DMS 273 (cell line): ENCODE results near the gene IL10.
A peak's percentile ranks its signal among the peaks of the same experiment; 100 is the strongest.

Experiments
- DNase-seq: peaks from one replicate; lab custom pipeline; 2025; ENCODE audit not compliant: unreplicated experiment; lab: John Stamatoyannopoulos, UW

Gene IL10

GRCh38 chr1:206737729-206738201 is 34.5 kb downstream of the IL10 start:
- DNase-seq = no peak

DNA sequence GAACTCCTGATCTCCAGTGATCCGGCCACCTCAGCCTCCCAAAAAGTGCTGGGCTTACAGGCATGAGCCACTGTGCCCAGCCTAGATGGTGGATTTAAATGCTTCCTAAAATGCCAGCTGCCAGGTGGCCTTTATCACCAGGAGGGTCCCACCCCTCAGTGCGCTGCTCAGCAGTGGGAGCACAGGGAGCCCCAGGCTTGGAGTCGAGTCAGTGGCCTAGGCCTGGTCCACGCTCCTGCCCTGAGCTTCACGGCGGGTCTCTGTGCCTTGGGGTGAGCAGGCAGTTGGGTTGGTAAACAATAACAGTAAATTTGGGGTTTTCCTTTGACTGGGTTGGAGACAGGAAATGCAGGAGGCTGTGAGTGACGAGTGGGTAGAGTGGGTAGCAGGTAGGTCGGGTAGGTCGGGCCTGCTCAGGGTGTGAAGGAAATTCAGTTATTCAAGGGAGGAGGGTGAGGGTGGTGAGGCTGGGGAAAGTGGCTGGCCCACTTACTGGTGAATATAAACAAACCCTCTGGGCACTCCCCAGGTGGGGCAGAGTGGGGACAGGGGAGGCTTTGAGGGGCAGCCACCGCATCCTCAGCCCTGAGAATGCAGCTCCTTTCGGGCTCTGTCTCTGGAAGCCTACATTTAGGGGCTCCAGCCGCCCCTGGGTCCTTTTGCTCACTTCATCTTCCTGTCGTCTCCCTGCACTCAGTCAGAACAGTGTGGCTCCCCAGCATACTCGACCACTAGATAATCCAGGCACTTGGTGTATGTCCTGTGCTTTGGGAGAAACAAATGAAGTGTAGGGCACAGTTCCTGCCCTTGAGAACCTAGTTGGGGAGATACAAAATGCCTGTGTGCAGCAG is 35.2 kb downstream of the IL10 start:
- no peak for DNase-seq

GRCh38 chr1:206735553-206736031 is 36.7 kb downstream of the IL10 start:
- DNase-seq = no peak

GRCh38 chr1:206734499-206735142 is 37.7 kb downstream of the IL10 start:
- peak; percentile 73 for DNase-seq

DNA sequence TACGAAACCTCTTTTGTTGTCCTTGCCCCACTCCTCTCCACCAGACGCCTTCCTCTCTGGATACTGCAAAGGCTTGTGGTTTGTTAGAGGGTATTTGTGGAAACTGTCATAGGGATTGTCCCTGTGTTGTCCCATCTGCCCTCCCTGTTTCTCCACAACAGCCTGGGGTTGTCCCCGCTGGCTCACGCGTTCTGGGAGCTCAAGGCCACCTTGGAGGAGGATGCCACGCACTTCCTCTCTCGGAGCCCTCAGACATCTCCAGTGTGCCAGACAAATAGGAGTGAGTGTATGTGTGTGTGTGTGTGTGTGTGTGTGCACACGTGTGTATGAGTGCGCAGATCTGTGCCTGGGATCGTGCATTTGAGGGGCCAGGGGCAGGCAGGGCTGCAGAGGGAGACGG is 39.3 kb downstream of the IL10 start:
- no peak for DNase-seq

- DNase-seq = no peak
These were observed 39.8 kb downstream of the IL10 start for GRCh38 chr1:206732508-206732907.

GRCh38 chr1:206729507-206729906 is 42.8 kb downstream of the IL10 start:
- no peak for DNase-seq

- no peak for DNase-seq
These were observed 43.2 kb downstream of the IL10 start for GRCh38 chr1:206729050-206729449.

DNA sequence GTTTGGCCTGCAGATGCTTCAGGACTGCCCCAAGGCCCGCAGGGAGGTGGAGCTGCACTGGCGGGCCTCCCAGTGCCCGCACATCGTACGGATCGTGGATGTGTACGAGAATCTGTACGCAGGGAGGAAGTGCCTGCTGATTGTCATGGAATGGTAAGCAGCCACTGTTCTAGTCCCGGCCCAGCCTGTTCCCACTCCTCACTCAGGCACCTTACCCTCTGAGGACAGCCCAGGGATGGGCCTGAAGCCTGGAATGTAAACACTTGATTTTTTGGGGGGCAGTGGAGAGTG is 43.7 kb downstream of the IL10 start:
- no peak for DNase-seq

DNA sequence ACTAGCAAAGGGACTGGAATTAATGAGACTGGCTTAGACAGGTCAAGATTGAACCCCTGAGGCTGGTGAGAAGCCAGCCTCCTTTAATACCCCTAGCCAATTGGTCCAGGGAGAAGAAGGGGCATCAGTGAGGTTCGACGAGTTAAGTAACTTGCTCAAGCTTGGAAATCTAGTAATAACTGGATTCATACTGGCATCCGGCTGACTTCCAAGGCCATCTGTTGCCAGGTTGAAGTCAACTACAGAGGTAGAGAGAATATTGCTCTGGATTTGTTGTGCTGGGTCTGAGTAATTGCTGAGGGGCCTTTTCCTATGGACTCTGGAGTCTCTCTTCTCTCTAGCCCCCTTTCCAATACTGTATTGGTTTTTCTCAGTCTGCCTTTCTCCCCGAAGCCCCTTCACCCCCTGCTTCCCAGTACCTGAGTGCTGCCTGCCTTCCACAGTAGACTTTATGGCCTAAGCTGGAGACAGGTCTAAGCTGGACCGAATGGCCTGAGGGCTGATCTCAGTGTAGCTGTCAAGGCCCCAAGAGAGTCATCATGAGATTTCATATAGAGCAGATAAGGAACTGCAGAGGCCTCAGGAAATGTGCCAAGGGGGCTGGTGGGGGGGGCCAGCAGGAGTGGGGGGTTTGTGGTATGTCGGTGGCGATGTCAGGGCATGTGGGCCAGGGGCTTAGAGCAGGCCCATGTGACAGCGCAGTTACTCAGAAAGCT is 44.2 kb downstream of the IL10 start:
- DNase-seq = peak; percentile 67

GRCh38 chr1:206725109-206725963 is 47.0 kb downstream of the IL10 start:
- peak; percentile 71 for DNase-seq

- no peak for DNase-seq
These were observed 48.4 kb downstream of the IL10 start for GRCh38 chr1:206723805-206724472.

DNA sequence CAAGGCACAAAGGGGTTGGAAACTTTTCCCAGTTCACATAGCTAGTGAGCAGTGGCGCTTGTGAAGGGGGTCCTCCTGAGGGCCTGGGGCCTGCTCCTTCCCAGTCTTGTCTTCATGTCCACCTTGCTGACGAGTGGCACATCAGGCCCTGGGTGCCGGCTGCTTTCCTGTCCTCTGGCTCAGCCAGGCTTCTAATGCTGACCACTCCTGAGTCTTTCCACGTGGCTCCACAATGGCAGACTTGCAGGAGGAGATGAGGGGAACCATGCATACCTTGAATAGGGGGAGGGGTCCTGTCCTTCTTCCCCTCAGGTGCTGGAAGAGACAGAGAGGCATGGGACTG is 48.9 kb downstream of the IL10 start:
- DNase-seq = no peak

GRCh38 chr1:206722751-206723461 is 49.4 kb downstream of the IL10 start:
- DNase-seq = peak; percentile 25

DNA sequence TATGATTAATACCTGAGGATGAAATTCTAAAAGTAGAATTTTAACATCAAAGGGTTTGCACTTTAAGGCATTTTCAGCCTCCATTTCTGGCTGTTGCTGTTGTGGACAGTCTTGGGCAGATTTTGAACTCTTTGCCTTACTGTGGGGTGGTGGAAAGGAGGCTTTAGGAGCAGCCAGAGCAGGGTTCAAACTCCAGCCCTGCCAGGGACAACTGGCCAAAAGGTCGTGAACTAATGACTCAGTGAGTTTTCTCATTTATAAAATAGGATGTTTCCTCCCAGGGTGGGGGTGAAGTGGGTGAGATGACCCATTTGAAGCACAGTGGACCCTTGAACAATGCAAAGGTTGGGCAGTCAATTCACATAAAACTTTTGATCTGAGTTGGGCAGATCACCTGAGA is 50.8 kb downstream of the IL10 start:
- no peak for DNase-seq

- DNase-seq = no peak
These were observed 53.0 kb downstream of the IL10 start for GRCh38 chr1:206719169-206719839.

GRCh38 chr1:206717674-206717989 is 54.7 kb downstream of the IL10 start:
- no peak for DNase-seq
